Heart left ventricle (tissue), 13 donors: ENCODE data around the gene LAMA4.

Experiments
- CTCF ChIP-seq, 12 donors: fragments of 200-600 bp; sonication (generic) in 4 of 12; IDR thresholded peaks; one replicate each; pipeline versions ENCODE4 v1.5.0 to v1.8.0; 2018 to 2022; ENCODE audit warnings: antibody characterized with exemption in 12 of 12, mild to moderate bottlenecking in 5 of 12
- POLR2A ChIP-seq, 2 donors: fragments of 450-650 bp; IDR thresholded peaks; one replicate each; pipeline ENCODE4 v1.6.1; 2017; ENCODE audit warnings: antibody characterized with exemption in 2 of 2, mild to moderate bottlenecking in 2 of 2, moderate library complexity in 2 of 2
- donor health status: ischemic (EF 13 %, LVEDD 7.1; RV severe dilation, severe dysfunction).
- donor health status: DM: no; HTN: yes; CAD: no.
- donor health status: DM: no; HTN: no; CAD: no.
- donor health status: ischemic (EF 25% LVEDD 6.9; RV normal size, moderate dysfunction).
- donor health status: ischemic (EF 25% LVEDD 5.7; RV mildly dilated, moderate dysfunction).
- donor health status: ischemic (EF 35%, LVEDD 5.7; RV mildly dilated, moderate dysfunction).
- donor health status: nonischemic (EF 11% LVEDD 7.7; RV severe dilation, severe dysfunction).
- donor health status: DM: yes; HTN: yes; CAD: no.
- donor health status: PGD.
- donor health status: ischemic (EF 29% LVEDD 5.4; RV normal size, mild dysfunction).
- donor health status: nonischemic (EF 23%, LVEDD 6.1; RV moderate dilation, normal function).

- no peak for TF ChIP-seq CTCF (IDR thresholded peaks at IDR 0.05)
- no peak for TF ChIP-seq POLR2A (IDR thresholded peaks at IDR 0.05)
Observed at GRCh38 chr6:112169541-112169940, 84.8 kb downstream of the LAMA4 start.
